SK-N-SH (cell line): ENCODE results near the gene RAD23A. TPM values are rescaled to one million over a fixed set of nuclear protein-coding genes. Genes with fewer than 3 reads are reported as not detected.
A peak's percentile ranks its signal among the peaks of the same experiment; 100 is the strongest.

Experiments
- CTCF ChIA-PET: fragments of 300-600, 350-600 bp; formaldehyde crosslinking; extraction: SDS; loops from one replicate; lab custom pipeline; 2021; lab: Yijun Ruan, JAX
- POLR2A ChIA-PET: fragments of 350-600 bp; sonication (Branson Sonifier 250); formaldehyde crosslinking; extraction: SDS; loops from one replicate; lab custom pipeline; 2020; ENCODE audit warnings: antibody characterized with exemption, inconsistent platforms; lab: Yijun Ruan, JAX
- DNase-seq: peaks from one replicate; pipeline ENCODE4 v3.0.0; 2012
- H2AFZ ChIP-seq: fragments of 200-600 bp; sonication (generic); 2 replicates; pipeline ENCODE4 v1.8.1; 2016; ENCODE audit warnings: antibody characterized with exemption, mild to moderate bottlenecking, low read depth
- H3F3A ChIP-seq: fragments of 200-600 bp; sonication (generic); replicated peaks from 2 replicates; pipeline ENCODE3; 2016; ENCODE audit warnings: antibody characterized with exemption, mild to moderate bottlenecking; ENCODE audit not compliant: insufficient read depth
- H3K27ac ChIP-seq, 2 experiments: fragments of 200-500 bp in 1 of 2; fragments of 200-600 bp in 1 of 2; sonication (Bioruptor generic) in 1 of 2; sonication (generic), shearing (Covaris generic) in 1 of 2; 2 replicates each; pipeline versions ENCODE4 v1.5.1 to v1.6.1; 2014 to 2016; ENCODE audit warnings: low read depth in 2 of 2, inconsistent platforms in 1 of 2, low read length in 1 of 2, mild to moderate bottlenecking in 1 of 2, mixed read lengths in 1 of 2
- H3K27me3 ChIP-seq: fragments of 200-600 bp; sonication (generic), shearing (Covaris generic); 2 replicates; pipeline ENCODE4 v1.6.1; 2016; ENCODE audit warnings: mixed run types; ENCODE audit not compliant: insufficient read depth
- H3K36me3 ChIP-seq, 2 experiments: fragments of 200-500 bp in 1 of 2; fragments of 200-600 bp in 1 of 2; sonication (Bioruptor generic) in 1 of 2; sonication (generic) in 1 of 2; replicated peaks in 1 of 2; 2 replicates each; pipeline versions ENCODE3 to v1.5.1; 2014 to 2016; ENCODE audit warnings: low read length in 1 of 2, mild to moderate bottlenecking in 1 of 2; ENCODE audit not compliant: insufficient read depth in 2 of 2, control insufficient read depth in 1 of 2
- H3K4me1 ChIP-seq, 2 experiments: fragments of 200-500 bp in 1 of 2; fragments of 200-600 bp in 1 of 2; sonication (Bioruptor generic) in 1 of 2; sonication (generic), shearing (Covaris generic) in 1 of 2; 2 replicates each; pipeline versions ENCODE4 v1.5.1 to v1.6.1; 2014 to 2016; ENCODE audit warnings: low read depth in 1 of 2, low read length in 1 of 2, mixed run types in 1 of 2; ENCODE audit not compliant: insufficient read depth in 2 of 2, control insufficient read depth in 1 of 2
- H3K4me2 ChIP-seq: fragments of 200-600 bp; sonication (generic), shearing (Covaris generic); 2 replicates; pipeline ENCODE4 v1.6.1; 2017; ENCODE audit warnings: mixed run types
- H3K4me3 ChIP-seq, 2 experiments: fragments of 200-500 bp in 1 of 2; fragments of 200-600 bp in 1 of 2; sonication (Bioruptor generic) in 1 of 2; sonication (generic), shearing (Covaris generic) in 1 of 2; 2 replicates each; pipeline versions ENCODE4 v1.5.1 to v1.8.1; 2014 to 2016; ENCODE audit warnings: low read depth in 2 of 2, inconsistent platforms in 1 of 2, low read length in 1 of 2, mild to moderate bottlenecking in 1 of 2, mixed read lengths in 1 of 2, moderate library complexity in 1 of 2
- H3K79me2 ChIP-seq: fragments of 200-600 bp; sonication (generic); 2 replicates; pipeline ENCODE4 v1.8.1; 2017; ENCODE audit warnings: mild to moderate bottlenecking; ENCODE audit not compliant: insufficient read depth
- H3K9ac ChIP-seq: fragments of 200-600 bp; sonication (generic); 2 replicates; pipeline ENCODE4 v1.6.1; 2017; ENCODE audit warnings: mixed run types
- H3K9me2 ChIP-seq: fragments of 200-600 bp; sonication (generic); 2 replicates; pipeline ENCODE4 v1.6.1; 2017; ENCODE audit warnings: mixed run types
- H3K9me3 ChIP-seq: fragments of 200-600 bp; sonication (generic); 2 replicates; pipeline ENCODE4 v1.6.1; 2017; ENCODE audit warnings: mixed run types, mild to moderate bottlenecking, moderate library complexity
- H4K20me1 ChIP-seq: fragments of 200-600 bp; sonication (generic); 2 replicates; pipeline ENCODE4 v1.6.1; 2017; ENCODE audit warnings: mild to moderate bottlenecking, mixed run types; ENCODE audit not compliant: insufficient read depth
- CHD2 ChIP-seq: fragments of 150-350 bp; IDR thresholded peaks from 2 replicates; pipeline ENCODE4 v1.6.1; 2018; ENCODE audit warnings: low read length; ENCODE audit not compliant: partially characterized antibody
- ELF1 ChIP-seq: IDR thresholded peaks from 2 replicates; pipeline ENCODE4 v1.4.0; 2012
- EP300 ChIP-seq, 2 experiments: IDR thresholded peaks; 2 replicates each; pipeline versions ENCODE4 v1.4.0 to v1.6.1; 2012; ENCODE audit warnings: borderline replicate concordance in 1 of 2, low read depth in 1 of 2, low read length in 1 of 2
- EZH2phosphoT487 ChIP-seq: fragments of 200-600 bp; sonication (generic); IDR thresholded peaks from 2 replicates; pipeline ENCODE4 v1.6.1; 2017; ENCODE audit warnings: low read depth, mixed run types, mild to moderate bottlenecking, antibody characterized with exemption, moderate library complexity, borderline replicate concordance
- FOXJ3 ChIP-seq: sonication (generic); formaldehyde crosslinking; IDR thresholded peaks from 2 replicates; pipeline ENCODE4 v1.5.1; 2020; ENCODE audit warnings: mild to moderate bottlenecking, missing genetic modification reagents
- FOXM1 ChIP-seq: IDR thresholded peaks from 2 replicates; pipeline ENCODE4 v1.4.0; 2012; ENCODE audit warnings: low read depth, mild to moderate bottlenecking
- GABPA ChIP-seq: IDR thresholded peaks from 2 replicates; pipeline ENCODE4 v1.4.0; 2012; ENCODE audit warnings: low read depth, mild to moderate bottlenecking
- JUND ChIP-seq: IDR thresholded peaks from 2 replicates; pipeline ENCODE4 v1.4.0; 2012
- MEF2A ChIP-seq: IDR thresholded peaks from 2 replicates; pipeline ENCODE4 v1.4.0; 2012; ENCODE audit warnings: low read depth, borderline replicate concordance
- NFIC ChIP-seq: IDR thresholded peaks from 2 replicates; pipeline ENCODE4 v1.4.0; 2012; ENCODE audit warnings: borderline replicate concordance
- NRF1 ChIP-seq: IDR thresholded peaks from 2 replicates; pipeline ENCODE4 v1.6.1; 2012; ENCODE audit warnings: low read depth, mild to moderate bottlenecking, low read length
- POLR2AphosphoS5 ChIP-seq: IDR thresholded peaks from 2 replicates; pipeline ENCODE4 v1.6.1; 2012; ENCODE audit warnings: low read depth, low read length
- RAD21 ChIP-seq: IDR thresholded peaks from 2 replicates; pipeline ENCODE4 v1.6.1; 2012; ENCODE audit warnings: mild to moderate bottlenecking, low read length
- RCOR1 ChIP-seq: fragments of 150-350 bp; IDR thresholded peaks from 2 replicates; pipeline ENCODE4 v1.6.1; 2017; ENCODE audit warnings: antibody characterized with exemption, low read length
- RXRA ChIP-seq: IDR thresholded peaks from 2 replicates; pipeline ENCODE4 v1.4.0; 2012; ENCODE audit warnings: low read depth, mild to moderate bottlenecking, borderline replicate concordance
- SIN3A ChIP-seq: IDR thresholded peaks from 2 replicates; pipeline ENCODE4 v1.6.1; 2012; ENCODE audit warnings: low read depth, mild to moderate bottlenecking, low read length, moderate library complexity, borderline replicate concordance
- TAF1 ChIP-seq: IDR thresholded peaks from 2 replicates; pipeline ENCODE4 v1.6.1; 2012; ENCODE audit warnings: low read depth, mild to moderate bottlenecking, low read length, moderate library complexity, borderline replicate concordance
- TEAD4 ChIP-seq: IDR thresholded peaks from 2 replicates; pipeline ENCODE4 v1.4.0; 2012; ENCODE audit warnings: mild to moderate bottlenecking, borderline replicate concordance; ENCODE audit not compliant: insufficient read depth
- WGBS: methylation state at CpG from one replicate; pipeline ENCODE4 v1.1.6; 2017; ENCODE audit warnings: low lambda C conversion rate; 5-methylcytosine and 5-hydroxymethylcytosine counted together
- polyA plus RNA-seq, 3 experiments: library from polyadenylated mRNA; depleted of rRNA; stranded (reverse); fragments of >200 nt; gene quantifications; 2 replicates each; pipeline ENCODE4 v1.2.3, GENCODE V29; 2012
- TF ChIP-seq, protein P1 (sequence below): fragments of 200-600 bp; sonication (generic); IDR thresholded peaks from 2 replicates; pipeline ENCODE4 v1.6.1; 2017; ENCODE audit warnings: antibody characterized with exemption, mild to moderate bottlenecking, moderate library complexity
- TF ChIP-seq, protein P2 (sequence below): IDR thresholded peaks from 2 replicates; pipeline ENCODE4; 2012

Gene RAD23A
- polyA plus RNA-seq, 1 of the 3 experiments (the other 2 are of a cell fraction), result 116 TPM

DNA sequence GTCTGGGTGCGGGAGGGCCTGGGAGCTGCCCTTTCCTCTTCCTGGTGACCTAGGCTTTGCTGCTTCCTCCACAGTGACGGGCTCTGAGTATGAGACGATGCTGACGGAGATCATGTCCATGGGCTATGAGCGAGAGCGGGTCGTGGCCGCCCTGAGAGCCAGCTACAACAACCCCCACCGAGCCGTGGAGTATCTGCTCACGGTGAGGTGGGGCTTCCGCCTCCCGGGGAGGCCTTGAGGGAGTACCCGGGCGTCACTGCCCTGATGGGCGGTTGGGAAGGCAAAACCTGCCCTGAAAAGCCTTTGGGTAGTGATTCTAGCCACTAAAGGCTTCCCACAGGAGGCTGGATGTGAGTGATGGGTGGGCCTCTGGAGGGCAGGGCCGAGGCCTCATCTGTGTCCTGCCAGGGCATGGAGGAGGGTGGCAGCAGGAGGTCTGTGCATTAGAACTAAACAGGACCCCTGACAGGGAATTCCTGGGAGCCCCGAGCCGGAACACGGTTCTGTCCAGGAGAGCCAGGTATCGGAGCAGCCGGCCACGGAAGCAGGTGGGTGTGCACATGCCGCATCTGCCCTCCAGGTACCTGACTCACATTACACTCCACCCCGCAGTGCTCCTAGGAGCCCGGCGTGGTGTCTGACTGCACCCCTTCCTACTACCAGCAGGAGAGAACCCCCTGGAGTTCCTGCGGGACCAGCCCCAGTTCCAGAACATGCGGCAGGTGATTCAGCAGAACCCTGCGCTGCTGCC lies 3.1 kb downstream of the RAD23A start (continued):
- TF ChIP-seq TAF1 (no peak), CHD2 (no peak), FOXM1 (no peak), FOXJ3 (CRISPR knock-in tag) (no peak), SIN3A (no peak), ELF1 (no peak), NFIC (no peak), TEAD4 (no peak)
- TF ChIP-seq, protein P1, sequence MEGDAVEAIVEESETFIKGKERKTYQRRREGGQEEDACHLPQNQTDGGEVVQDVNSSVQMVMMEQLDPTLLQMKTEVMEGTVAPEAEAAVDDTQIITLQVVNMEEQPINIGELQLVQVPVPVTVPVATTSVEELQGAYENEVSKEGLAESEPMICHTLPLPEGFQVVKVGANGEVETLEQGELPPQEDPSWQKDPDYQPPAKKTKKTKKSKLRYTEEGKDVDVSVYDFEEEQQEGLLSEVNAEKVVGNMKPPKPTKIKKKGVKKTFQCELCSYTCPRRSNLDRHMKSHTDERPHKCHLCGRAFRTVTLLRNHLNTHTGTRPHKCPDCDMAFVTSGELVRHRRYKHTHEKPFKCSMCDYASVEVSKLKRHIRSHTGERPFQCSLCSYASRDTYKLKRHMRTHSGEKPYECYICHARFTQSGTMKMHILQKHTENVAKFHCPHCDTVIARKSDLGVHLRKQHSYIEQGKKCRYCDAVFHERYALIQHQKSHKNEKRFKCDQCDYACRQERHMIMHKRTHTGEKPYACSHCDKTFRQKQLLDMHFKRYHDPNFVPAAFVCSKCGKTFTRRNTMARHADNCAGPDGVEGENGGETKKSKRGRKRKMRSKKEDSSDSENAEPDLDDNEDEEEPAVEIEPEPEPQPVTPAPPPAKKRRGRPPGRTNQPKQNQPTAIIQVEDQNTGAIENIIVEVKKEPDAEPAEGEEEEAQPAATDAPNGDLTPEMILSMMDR, result no peak

DNA sequence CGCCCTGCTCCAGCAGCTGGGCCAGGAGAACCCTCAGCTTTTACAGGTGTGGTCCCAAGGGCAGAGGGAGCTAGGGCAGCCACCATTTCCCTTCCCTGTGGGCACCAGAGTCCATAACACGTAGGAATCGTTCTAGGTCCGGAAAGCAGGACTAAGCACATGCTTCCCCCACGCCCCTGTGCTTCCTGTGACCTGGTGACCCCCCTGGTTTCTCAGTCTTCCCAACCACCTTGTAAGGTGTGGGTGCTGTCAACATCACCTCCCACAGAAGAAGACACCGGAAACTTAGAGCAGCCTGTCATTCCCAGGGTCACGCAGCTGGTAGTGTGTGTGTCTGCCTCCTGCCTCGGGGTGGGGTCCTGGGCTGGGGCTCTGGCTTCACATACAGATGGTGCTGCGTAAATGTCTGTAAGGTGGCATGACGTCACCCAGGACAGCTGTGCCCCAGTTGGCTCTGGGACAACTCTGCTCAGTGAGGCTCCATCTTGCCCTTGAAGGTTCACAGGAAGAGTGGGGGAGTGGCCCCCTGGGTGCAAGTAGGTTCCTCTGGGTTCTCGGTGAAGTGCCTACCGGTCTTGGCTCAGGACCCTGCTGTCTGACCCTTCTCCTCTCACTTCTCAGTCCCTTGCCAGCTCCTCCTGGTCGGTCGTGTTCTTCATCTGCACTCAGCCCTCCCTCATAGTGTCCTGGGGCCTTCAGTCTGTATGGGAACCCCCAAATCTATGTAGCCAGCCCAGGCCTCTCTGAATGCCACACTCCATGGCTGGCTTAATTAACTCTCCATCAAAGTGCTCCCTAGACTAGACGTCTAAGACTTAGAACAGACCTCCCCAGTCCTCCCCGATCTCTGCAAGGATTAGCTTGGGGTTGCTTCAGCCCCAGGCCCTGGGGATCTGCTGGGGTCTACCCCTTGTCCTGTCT lies 4.0 kb downstream of the RAD23A start:
- DNase-seq, result no peak
- POLR2A ChIA-PET, result no interaction called here
- H3K4me3 ChIP-seq, result no peak overlapping the region
- H3K9me2 ChIP-seq, result no peaks in the 10 kb centered on the region
- peaks cover 27 to 40% of the 10 kb centered on the region in 2 experiments for H3K4me1 ChIP-seq
- H3K27ac ChIP-seq, result peak overlapping the region in 1 of 2 experiments; percentile 97; a peak in 2 of 4 replicates
- 93% methylated on average over 14 of the region's 16 CpGs for WGBS
- H3F3A ChIP-seq, result peaks cover 57% of the 10 kb centered on the region
- peaks cover 32 to 44% of the 10 kb centered on the region in 2 experiments for H3K36me3 ChIP-seq
- H3K4me2 ChIP-seq, result no peak overlapping the region
- CTCF ChIA-PET, result interaction anchor here (0.7 to 2.2 kb wide), 5 partner anchors 11 to 144 kb away, joined by 3 to 9 read pairs (median 4); no protein-coding TSS in a partner anchor
- H2AFZ ChIP-seq, result no peak overlapping the region
- no peak overlapping the region for H3K9ac ChIP-seq
- H3K79me2 ChIP-seq, result peaks cover 58% of the 10 kb centered on the region
- peaks cover 8% of the 10 kb centered on the region for H4K20me1 ChIP-seq
- no peaks in the 10 kb centered on the region for H3K27me3 ChIP-seq
- H3K9me3 ChIP-seq, result no peaks in the 10 kb centered on the region
- TF ChIP-seq RXRA (no peak), GABPA (no peak), RAD21 (no peak), SIN3A (no peak), RCOR1 (no peak), POLR2AphosphoS5 (no peak), TAF1 (no peak), NRF1 (no peak), MEF2A (no peak), JUND (no peak), EP300 (IDR thresholded peaks at IDR 0.05; ENCODE audit: borderline replicate concordance in 1 of 2, low read depth in 1 of 2, low read length in 1 of 2) (no peak), EZH2phosphoT487 (no peak), ELF1 (no peak)
- TF ChIP-seq, protein P2, sequence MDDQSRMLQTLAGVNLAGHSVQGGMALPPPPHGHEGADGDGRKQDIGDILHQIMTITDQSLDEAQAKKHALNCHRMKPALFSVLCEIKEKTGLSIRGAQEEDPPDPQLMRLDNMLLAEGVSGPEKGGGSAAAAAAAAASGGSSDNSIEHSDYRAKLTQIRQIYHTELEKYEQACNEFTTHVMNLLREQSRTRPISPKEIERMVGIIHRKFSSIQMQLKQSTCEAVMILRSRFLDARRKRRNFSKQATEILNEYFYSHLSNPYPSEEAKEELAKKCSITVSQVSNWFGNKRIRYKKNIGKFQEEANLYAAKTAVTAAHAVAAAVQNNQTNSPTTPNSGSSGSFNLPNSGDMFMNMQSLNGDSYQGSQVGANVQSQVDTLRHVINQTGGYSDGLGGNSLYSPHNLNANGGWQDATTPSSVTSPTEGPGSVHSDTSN, result no peak
- TF ChIP-seq, protein P1, result no peak
